ENCODE data around the gene FAM171A1.
"Not testable (repeated sequence)": the region's sequence is repeated elsewhere in the genome, so short reads cannot be mapped to it uniquely, and the experiment has no call there.

FAM171A1 gene

GRCh38 chr10:15341502-15342128 lies 29.5 kb downstream of the FAM171A1 start:
- no peak for DNase-seq

GRCh38 chr10:15339892-15340291 lies 31.2 kb downstream of the FAM171A1 start:
- no peak for DNase-seq

GRCh38 chr10:15337441-15337923 lies 33.6 kb downstream of the FAM171A1 start:
- DNase-seq, result not testable (repeated sequence)

GRCh38 chr10:15336211-15336610 lies 34.9 kb downstream of the FAM171A1 start:
- DNase-seq, result no peak

- no peak for DNase-seq
These were observed 35.6 kb downstream of the FAM171A1 start for GRCh38 chr10:15335508-15335907.

- no peak for DNase-seq
These were observed 36.3 kb downstream of the FAM171A1 start for GRCh38 chr10:15334650-15335323.

- no peak for DNase-seq
These were observed 37.0 kb downstream of the FAM171A1 start for GRCh38 chr10:15333909-15334649.

- DNase-seq, result not testable (repeated sequence)
These were observed 37.9 kb downstream of the FAM171A1 start for GRCh38 chr10:15333181-15333580.

GRCh38 chr10:15331461-15331860 lies 39.6 kb downstream of the FAM171A1 start:
- no peak for DNase-seq

- no peak for DNase-seq
These were observed 41.7 kb downstream of the FAM171A1 start for GRCh38 chr10:15329437-15329836.

GRCh38 chr10:15325944-15326284 lies 45.2 kb downstream of the FAM171A1 start:
- DNase-seq, result no peak

- no peak for DNase-seq
These were observed 45.7 kb downstream of the FAM171A1 start for GRCh38 chr10:15325243-15325943.

- no peak for DNase-seq
These were observed 46.5 kb downstream of the FAM171A1 start for GRCh38 chr10:15324611-15325010.

GRCh38 chr10:15324113-15324512 lies 47.0 kb downstream of the FAM171A1 start:
- DNase-seq, result no peak

GRCh38 chr10:15322356-15322755 lies 48.7 kb downstream of the FAM171A1 start:
- DNase-seq, result no peak

- no peak for DNase-seq
These were observed 49.4 kb downstream of the FAM171A1 start for GRCh38 chr10:15321431-15322341.

- DNase-seq, result no peak
These were observed 50.4 kb downstream of the FAM171A1 start for GRCh38 chr10:15320522-15321203.

GRCh38 chr10:15320118-15320517 lies 51.0 kb downstream of the FAM171A1 start:
- DNase-seq, result no peak

- DNase-seq, result no peak
These were observed 54.1 kb downstream of the FAM171A1 start for GRCh38 chr10:15316871-15317464.

- no peak for DNase-seq
These were observed 54.9 kb downstream of the FAM171A1 start for GRCh38 chr10:15316145-15316544.

GRCh38 chr10:15315286-15315685 lies 55.8 kb downstream of the FAM171A1 start:
- no peak for DNase-seq

Data from NCI-H2029 (cell line).